ENCODE measurements around the gene HS3ST4.

DNA sequence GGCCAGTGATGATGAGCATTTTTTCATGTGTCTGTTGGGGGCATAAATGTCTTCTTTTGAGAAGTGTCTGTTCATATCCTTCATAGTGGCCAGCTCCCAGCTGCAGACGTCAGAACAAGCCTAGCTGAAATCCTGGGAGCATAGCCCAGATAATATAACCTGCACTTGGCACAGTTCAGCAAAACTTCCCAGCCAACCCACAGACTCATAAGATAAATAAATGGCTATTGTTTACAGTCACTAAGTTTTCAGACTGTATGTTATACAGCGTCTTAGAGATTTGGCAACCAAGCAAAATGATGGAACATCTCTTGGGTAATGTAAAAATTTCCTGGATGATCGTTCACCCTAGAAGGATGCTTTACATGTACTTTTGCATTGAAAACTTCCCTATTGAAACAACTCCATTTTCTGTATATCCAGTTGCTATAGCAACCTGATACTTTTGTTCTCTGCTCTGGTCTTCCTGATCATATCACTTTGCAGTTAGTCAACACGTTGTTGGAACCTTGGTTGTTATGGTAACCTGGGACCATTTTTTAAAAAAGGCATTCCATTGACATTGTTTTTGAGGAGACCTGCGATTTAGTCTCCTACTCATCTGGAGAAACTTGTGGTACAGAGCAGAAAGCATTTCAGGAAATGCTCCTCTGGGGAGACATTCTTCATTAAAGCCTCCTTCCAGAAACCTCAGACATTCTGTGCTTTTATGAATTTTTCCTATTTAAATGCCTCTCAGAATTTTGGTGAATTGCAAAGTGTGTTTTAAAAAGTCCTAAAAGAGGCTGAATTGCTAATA is 378.7 kb downstream of the HS3ST4 start:
- no peak for TF ChIP-seq SP1 (IDR thresholded peaks at IDR 0.05; ENCODE audit: low read depth)
- TF ChIP-seq POLR2A (IDR thresholded peaks at IDR 0.05; ENCODE audit: borderline replicate concordance, extremely low read depth, insufficient read depth, insufficient read length): no peak
- TF ChIP-seq RAD21 (IDR thresholded peaks at IDR 0.05; ENCODE audit: low read depth): no peak
- TF ChIP-seq, protein P1, sequence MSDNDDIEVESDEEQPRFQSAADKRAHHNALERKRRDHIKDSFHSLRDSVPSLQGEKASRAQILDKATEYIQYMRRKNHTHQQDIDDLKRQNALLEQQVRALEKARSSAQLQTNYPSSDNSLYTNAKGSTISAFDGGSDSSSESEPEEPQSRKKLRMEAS (IDR thresholded peaks at IDR 0.05): no peak
- TF ChIP-seq, protein P2, sequence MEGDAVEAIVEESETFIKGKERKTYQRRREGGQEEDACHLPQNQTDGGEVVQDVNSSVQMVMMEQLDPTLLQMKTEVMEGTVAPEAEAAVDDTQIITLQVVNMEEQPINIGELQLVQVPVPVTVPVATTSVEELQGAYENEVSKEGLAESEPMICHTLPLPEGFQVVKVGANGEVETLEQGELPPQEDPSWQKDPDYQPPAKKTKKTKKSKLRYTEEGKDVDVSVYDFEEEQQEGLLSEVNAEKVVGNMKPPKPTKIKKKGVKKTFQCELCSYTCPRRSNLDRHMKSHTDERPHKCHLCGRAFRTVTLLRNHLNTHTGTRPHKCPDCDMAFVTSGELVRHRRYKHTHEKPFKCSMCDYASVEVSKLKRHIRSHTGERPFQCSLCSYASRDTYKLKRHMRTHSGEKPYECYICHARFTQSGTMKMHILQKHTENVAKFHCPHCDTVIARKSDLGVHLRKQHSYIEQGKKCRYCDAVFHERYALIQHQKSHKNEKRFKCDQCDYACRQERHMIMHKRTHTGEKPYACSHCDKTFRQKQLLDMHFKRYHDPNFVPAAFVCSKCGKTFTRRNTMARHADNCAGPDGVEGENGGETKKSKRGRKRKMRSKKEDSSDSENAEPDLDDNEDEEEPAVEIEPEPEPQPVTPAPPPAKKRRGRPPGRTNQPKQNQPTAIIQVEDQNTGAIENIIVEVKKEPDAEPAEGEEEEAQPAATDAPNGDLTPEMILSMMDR (IDR thresholded peaks at IDR 0.05 in 2 of 3, conservative IDR thresholded peaks at IDR 0.05 in 1 of 3; ENCODE audit: borderline replicate concordance in 1 of 3, insufficient read depth in 1 of 3, low read depth in 2 of 3, low read length in 2 of 3): no peak
- TF ChIP-seq POLR2AphosphoS5 (IDR thresholded peaks at IDR 0.05; ENCODE audit: low read depth, low read length): no peak
- no peak for TF ChIP-seq EZH2phosphoT487 (IDR thresholded peaks at IDR 0.05; ENCODE audit: borderline replicate concordance)
- TF ChIP-seq, protein P3, sequence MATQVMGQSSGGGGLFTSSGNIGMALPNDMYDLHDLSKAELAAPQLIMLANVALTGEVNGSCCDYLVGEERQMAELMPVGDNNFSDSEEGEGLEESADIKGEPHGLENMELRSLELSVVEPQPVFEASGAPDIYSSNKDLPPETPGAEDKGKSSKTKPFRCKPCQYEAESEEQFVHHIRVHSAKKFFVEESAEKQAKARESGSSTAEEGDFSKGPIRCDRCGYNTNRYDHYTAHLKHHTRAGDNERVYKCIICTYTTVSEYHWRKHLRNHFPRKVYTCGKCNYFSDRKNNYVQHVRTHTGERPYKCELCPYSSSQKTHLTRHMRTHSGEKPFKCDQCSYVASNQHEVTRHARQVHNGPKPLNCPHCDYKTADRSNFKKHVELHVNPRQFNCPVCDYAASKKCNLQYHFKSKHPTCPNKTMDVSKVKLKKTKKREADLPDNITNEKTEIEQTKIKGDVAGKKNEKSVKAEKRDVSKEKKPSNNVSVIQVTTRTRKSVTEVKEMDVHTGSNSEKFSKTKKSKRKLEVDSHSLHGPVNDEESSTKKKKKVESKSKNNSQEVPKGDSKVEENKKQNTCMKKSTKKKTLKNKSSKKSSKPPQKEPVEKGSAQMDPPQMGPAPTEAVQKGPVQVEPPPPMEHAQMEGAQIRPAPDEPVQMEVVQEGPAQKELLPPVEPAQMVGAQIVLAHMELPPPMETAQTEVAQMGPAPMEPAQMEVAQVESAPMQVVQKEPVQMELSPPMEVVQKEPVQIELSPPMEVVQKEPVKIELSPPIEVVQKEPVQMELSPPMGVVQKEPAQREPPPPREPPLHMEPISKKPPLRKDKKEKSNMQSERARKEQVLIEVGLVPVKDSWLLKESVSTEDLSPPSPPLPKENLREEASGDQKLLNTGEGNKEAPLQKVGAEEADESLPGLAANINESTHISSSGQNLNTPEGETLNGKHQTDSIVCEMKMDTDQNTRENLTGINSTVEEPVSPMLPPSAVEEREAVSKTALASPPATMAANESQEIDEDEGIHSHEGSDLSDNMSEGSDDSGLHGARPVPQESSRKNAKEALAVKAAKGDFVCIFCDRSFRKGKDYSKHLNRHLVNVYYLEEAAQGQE (IDR thresholded peaks at IDR 0.05; ENCODE audit: low read depth): no peak
- TF ChIP-seq EGR1 (IDR thresholded peaks at IDR 0.05; ENCODE audit: low read depth): no peak
- TF ChIP-seq FOSL1 (IDR thresholded peaks at IDR 0.05; ENCODE audit: low read depth): no peak
- no peak for TF ChIP-seq SRF (IDR thresholded peaks at IDR 0.05; ENCODE audit: low read depth)
- no peak for TF ChIP-seq EZH2 (IDR thresholded peaks at IDR 0.05)
- no peak for TF ChIP-seq YY1 (IDR thresholded peaks at IDR 0.05; ENCODE audit: extremely low read depth, insufficient replicate concordance, low read depth, low read length)

Measured in HCT116 (cell line).